Neutrophil (primary cell): ENCODE measurements around the gene NSMCE3.

Source experiments
- H3K27ac ChIP-seq: fragments of 200-600 bp; sonication (generic); 2 replicates; pipeline ENCODE4 v1.5.1; 2016; ENCODE audit warnings: mild to moderate bottlenecking, moderate library complexity
- H3K27me3 ChIP-seq: fragments of 200-600 bp; sonication (generic); 2 replicates; pipeline ENCODE4 v1.6.0; 2016; ENCODE audit warnings: mild to moderate bottlenecking
- H3K36me3 ChIP-seq: fragments of 200-600 bp; sonication (generic); 2 replicates; pipeline ENCODE4 v1.5.1; 2017
- H3K4me1 ChIP-seq, 2 experiments: fragments of 200-600 bp in 1 of 2; sonication (generic) in 1 of 2; 1 replicate in 1 of 2; 2 replicates in 1 of 2; pipeline versions ENCODE4 v1.5.1 to v1.6.1; 2013 to 2016; ENCODE audit warnings: low read depth in 1 of 2, low read length in 1 of 2, mild to moderate bottlenecking in 1 of 2, moderate library complexity in 1 of 2; ENCODE audit not compliant: control insufficient read depth in 1 of 2, insufficient read depth in 1 of 2
- H3K4me3 ChIP-seq, 2 experiments: fragments of 200-600 bp in 1 of 2; sonication (generic) in 1 of 2; 1 replicate in 1 of 2; 2 replicates in 1 of 2; pipeline ENCODE4 v1.5.1; 2013 to 2016; ENCODE audit warnings: low read depth in 1 of 2, low read length in 1 of 2, mild to moderate bottlenecking in 1 of 2, moderate library complexity in 1 of 2
- H3K9me3 ChIP-seq: fragments of 200-600 bp; sonication (generic); 2 replicates; pipeline ENCODE4 v1.5.1; 2016
- TF ChIP-seq, protein P1 (sequence below): fragments of 200-600 bp; sonication (generic); IDR thresholded peaks from 2 replicates; pipeline ENCODE4 v1.5.1; 2016; ENCODE audit warnings: antibody characterized with exemption

The NSMCE3 gene

DNA sequence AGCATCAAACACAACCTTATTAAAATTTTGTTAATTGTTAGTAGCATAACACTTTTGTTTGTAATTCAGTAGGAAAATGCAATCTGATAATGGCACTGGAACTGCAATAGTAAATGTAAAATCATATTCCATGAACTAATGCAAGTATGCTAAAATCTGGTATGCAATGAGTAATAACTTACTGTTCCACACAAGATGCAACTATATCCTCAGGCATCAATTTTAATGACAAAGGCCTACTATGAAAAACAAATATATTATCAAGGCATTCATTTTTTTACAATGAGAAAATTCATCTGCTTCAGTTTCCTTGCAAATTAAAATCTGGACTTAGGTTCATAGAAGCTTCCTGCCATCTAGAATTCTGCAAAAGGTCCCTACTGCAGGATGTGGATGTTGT is 1.4 kb upstream of the NSMCE3 start:
- Histone ChIP-seq H3K27me3 (peaks cover 33% of the 10 kb centered on the region), H3K36me3 (no peaks in the 10 kb centered on the region), H3K9me3 (no peaks in the 10 kb centered on the region), H3K4me3 (no peak overlapping the region), H3K4me1 (peaks cover 14 to 16% of the 10 kb centered on the region in 2 experiments), H3K27ac (no peak overlapping the region)
- TF ChIP-seq, protein P1, sequence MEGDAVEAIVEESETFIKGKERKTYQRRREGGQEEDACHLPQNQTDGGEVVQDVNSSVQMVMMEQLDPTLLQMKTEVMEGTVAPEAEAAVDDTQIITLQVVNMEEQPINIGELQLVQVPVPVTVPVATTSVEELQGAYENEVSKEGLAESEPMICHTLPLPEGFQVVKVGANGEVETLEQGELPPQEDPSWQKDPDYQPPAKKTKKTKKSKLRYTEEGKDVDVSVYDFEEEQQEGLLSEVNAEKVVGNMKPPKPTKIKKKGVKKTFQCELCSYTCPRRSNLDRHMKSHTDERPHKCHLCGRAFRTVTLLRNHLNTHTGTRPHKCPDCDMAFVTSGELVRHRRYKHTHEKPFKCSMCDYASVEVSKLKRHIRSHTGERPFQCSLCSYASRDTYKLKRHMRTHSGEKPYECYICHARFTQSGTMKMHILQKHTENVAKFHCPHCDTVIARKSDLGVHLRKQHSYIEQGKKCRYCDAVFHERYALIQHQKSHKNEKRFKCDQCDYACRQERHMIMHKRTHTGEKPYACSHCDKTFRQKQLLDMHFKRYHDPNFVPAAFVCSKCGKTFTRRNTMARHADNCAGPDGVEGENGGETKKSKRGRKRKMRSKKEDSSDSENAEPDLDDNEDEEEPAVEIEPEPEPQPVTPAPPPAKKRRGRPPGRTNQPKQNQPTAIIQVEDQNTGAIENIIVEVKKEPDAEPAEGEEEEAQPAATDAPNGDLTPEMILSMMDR = no peak

DNA sequence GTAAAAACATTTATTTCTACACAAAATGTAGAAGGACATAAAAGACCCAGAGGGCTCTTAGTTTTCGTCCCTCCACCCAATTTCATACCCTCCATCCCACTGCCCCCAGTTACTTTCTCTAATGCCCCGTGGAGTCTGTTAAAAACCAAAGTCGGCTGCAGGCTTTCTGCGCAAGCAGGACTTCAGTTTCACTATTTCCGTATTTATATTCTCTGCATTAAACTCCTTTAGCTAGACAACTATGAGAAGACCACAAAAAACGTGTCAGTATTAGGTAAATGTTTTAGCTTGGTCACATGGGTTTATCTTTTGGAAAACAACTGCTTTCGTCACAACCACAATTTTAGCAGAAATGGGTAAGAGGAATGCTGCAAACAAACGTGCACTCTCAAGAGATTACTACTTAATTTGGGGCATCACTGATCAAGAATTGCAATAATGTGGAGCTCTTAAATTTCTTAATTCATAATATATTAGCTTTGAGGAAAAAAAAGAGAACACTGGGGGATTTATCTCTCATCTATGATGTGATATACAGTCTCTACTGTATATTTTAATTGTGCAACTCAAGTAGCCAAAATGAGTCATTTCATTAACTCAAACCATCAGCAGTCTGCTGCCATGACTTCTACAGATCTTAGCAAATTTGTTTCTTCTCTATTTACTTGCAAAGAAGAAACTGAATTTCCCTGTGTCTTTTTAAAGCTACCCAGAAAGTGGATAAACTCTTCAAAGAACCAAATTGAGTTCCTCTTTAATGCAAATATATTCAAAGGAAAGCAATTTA is 740 bp upstream of the NSMCE3 start:
- Histone ChIP-seq H3K4me1 (peaks cover 14 to 16% of the 10 kb centered on the region in 2 experiments), H3K36me3 (no peaks in the 10 kb centered on the region), H3K27ac (peak overlapping the region; percentile 28), H3K27me3 (peaks cover 27% of the 10 kb centered on the region), H3K4me3 (peak overlapping the region; percentile 77 to 81), H3K9me3 (no peaks in the 10 kb centered on the region)
- TF ChIP-seq, protein P1 = no peak

DNA sequence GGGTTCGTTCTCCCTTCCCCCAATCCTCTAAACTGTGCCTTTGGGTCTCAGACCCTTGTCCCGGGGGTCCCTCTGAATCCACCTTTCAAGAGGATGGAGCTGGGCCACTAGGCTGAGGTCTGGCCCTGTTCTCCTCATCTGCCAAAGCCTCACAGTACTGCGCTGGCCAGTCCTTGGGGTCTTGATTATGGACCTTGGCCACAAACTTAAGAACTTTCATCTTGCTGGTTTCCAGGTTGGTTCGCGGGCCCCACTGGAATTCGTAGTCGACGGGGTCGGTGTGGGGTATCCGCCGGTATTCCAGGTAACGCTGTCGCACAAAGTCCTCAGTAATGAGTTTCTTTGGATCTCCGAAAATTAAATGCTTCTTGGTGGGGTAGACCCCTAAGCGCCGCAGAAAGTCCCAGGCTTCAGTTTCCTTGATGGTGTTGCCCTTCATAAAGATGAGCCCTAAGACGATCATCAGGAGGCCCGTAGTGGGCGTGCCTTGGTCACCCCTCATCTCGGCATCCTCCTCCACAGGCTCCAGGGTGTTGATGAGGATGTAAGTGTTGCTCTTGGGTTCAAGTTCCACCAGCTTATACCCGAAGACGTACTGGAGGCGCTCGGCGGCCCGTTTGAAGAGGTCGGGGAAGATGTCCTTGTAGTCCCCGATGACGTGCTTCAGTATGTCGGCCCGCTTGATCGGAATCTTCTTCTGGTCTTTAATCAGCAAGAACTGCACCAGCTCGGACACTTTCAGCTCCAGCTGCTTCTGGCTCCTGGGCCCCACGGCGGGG is 727 bp downstream of the NSMCE3 start:
- no peaks in the 10 kb centered on the region for H3K9me3 ChIP-seq
- H3K27me3 ChIP-seq = peaks cover 15% of the 10 kb centered on the region
- H3K4me1 ChIP-seq = peaks cover 14 to 16% of the 10 kb centered on the region in 2 experiments
- H3K4me3 ChIP-seq = peak overlapping the region; percentile 77 to 81
- H3K27ac ChIP-seq = peak overlapping the region; percentile 28
- no peaks in the 10 kb centered on the region for H3K36me3 ChIP-seq
- TF ChIP-seq, protein P1 = no peak

DNA sequence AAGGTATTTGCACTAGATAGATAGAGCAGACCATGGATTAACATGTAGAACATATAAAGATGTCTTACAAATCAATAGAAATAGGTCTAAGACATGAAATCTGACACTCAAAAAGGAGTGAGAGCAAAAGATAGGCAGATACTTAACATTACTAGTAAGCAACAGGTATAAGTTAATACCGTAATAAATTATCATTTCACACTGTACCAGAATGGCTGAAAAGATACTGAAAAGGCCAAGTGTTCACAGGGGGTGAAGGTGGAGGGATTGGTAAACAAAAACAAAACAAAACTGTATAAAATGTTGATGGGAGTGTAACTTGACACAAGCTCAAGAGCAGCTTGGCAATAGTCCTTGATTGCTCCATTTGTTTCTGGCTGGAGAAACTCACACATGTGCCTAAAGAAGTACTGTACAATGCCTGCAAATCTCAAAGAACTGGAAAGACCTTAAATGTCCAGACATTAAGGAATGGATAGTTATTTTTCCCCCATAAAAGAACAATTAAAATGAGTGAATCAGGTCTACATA is 3.5 kb downstream of the NSMCE3 start:
- H3K9me3 ChIP-seq = no peaks in the 10 kb centered on the region
- peaks cover 14 to 16% of the 10 kb centered on the region in 2 experiments for H3K4me1 ChIP-seq
- no peak overlapping the region for H3K4me3 ChIP-seq
- H3K27ac ChIP-seq = no peak overlapping the region
- H3K27me3 ChIP-seq = peaks cover 11% of the 10 kb centered on the region
- H3K36me3 ChIP-seq = no peaks in the 10 kb centered on the region
- TF ChIP-seq, protein P1 = no peak

DNA sequence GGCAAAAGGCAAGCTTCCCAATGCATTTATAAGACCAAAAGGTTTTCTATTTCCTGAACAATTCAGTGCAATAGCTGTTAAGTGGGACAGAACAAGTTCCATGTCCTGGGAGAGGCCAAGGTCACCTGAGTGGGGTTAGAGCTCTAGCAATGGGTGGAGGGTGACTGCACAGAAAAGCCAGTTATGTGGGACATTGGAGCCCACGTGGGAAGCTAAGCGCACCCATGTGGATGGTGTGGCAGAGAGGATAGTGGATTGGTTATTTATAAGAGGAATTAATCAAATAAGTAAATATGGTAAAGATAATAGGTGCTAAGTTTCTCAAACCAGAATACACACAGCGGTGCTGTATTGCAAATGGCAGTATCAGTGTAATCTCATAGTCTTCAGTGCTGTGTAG is 6.3 kb downstream of the NSMCE3 start:
- no peak overlapping the region for H3K27ac ChIP-seq
- TF ChIP-seq, protein P1 = no peak
- H3K36me3 ChIP-seq = no peaks in the 10 kb centered on the region
- peaks cover 5% of the 10 kb centered on the region for H3K27me3 ChIP-seq
- H3K4me3 ChIP-seq = no peak overlapping the region
- H3K4me1 ChIP-seq = no peaks in the 10 kb centered on the region
- H3K9me3 ChIP-seq = no peaks in the 10 kb centered on the region
